Osteocyte (in vitro differentiated cells): ENCODE measurements around the gene NDUFAF3. TPM values are rescaled to one million over a fixed set of nuclear protein-coding genes. Genes with fewer than 3 reads are reported as not detected.

ENCODE experiments used
- DNase-seq: peaks from one replicate; pipeline ENCODE4 v3.0.0; 2021; ENCODE audit warnings: mixed read lengths; ENCODE audit not compliant: unreplicated experiment; ENCODE audit errors: extremely low spot score
- H3K27ac Mint-ChIP-seq: one replicate; pipeline ENCODE4 v1.8.0; 2021; ENCODE audit warnings: mild to moderate bottlenecking, mixed read lengths; ENCODE audit not compliant: unreplicated experiment
- H3K27me3 Mint-ChIP-seq: one replicate; pipeline ENCODE4 v1.8.0; 2021; ENCODE audit warnings: mixed read lengths; ENCODE audit not compliant: unreplicated experiment
- H3K36me3 Mint-ChIP-seq: one replicate; pipeline ENCODE4 v1.8.0; 2021; ENCODE audit warnings: mixed read lengths; ENCODE audit not compliant: unreplicated experiment
- H3K4me1 Mint-ChIP-seq: one replicate; pipeline ENCODE4 v1.8.0; 2021; ENCODE audit warnings: mixed read lengths; ENCODE audit not compliant: unreplicated experiment
- H3K4me3 Mint-ChIP-seq: one replicate; pipeline ENCODE4 v1.8.0; 2021; ENCODE audit warnings: mild to moderate bottlenecking, moderate library complexity, mixed read lengths; ENCODE audit not compliant: unreplicated experiment
- H3K9me3 Mint-ChIP-seq: one replicate; pipeline ENCODE4 v1.8.0; 2021; ENCODE audit warnings: mixed read lengths; ENCODE audit not compliant: unreplicated experiment
- CTCF ChIP-seq: fragments of 200-600 bp; sonication (generic); IDR thresholded peaks from 2 replicates; pipeline ENCODE4 v1.5.0; 2021; ENCODE audit warnings: antibody characterized with exemption, mild to moderate bottlenecking, moderate library complexity
- total RNA-seq: library from RNA; stranded (reverse); gene quantifications from 2 replicates; pipeline ENCODE4 v1.2.1, GENCODE V29; 2021

NDUFAF3 gene
- total RNA-seq, 1 donor from 2014 or later, result 69.1 TPM

DNA sequence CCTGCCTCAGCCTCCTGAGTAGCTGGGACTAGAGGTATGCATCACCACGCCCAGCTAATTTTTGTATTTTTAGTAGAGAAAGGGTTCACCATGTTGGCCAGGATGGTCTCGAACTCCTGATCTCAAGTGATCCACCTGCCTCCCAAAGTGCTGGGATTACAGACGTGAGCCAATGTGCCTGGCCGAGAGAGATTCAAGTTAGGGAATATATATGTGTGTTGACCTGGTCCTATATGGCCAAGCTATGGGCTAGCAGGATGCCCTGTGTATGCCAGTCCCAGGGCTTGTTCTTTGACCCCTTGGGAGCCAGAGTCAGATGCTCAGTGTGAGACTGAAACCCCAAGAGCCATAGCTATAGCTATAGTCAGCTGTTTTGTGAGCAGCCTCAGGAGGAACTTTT, 1.9 kb downstream of the NDUFAF3 start:
- DNase-seq, result no peak
- Mint-ChIP-seq H3K36me3 (peaks cover 30% of the 10 kb centered on the region), H3K27ac (no peak overlapping the region), H3K9me3 (no peaks in the 10 kb centered on the region), H3K4me3 (peak overlapping the region; percentile 90), H3K4me1 (peaks cover 39% of the 10 kb centered on the region), H3K27me3 (no peaks in the 10 kb centered on the region)
- TF ChIP-seq CTCF, result no peak

GRCh38 chr3:49024449-49024848, 2.5 kb downstream of the NDUFAF3 start:
- Mint-ChIP-seq H3K4me1 (peaks cover 35% of the 10 kb centered on the region), H3K4me3 (no peak overlapping the region), H3K9me3 (no peaks in the 10 kb centered on the region), H3K27ac (no peak overlapping the region), H3K36me3 (peaks cover 30% of the 10 kb centered on the region), H3K27me3 (no peaks in the 10 kb centered on the region)
- DNase-seq, result no peak
- TF ChIP-seq CTCF, result no peak

DNA sequence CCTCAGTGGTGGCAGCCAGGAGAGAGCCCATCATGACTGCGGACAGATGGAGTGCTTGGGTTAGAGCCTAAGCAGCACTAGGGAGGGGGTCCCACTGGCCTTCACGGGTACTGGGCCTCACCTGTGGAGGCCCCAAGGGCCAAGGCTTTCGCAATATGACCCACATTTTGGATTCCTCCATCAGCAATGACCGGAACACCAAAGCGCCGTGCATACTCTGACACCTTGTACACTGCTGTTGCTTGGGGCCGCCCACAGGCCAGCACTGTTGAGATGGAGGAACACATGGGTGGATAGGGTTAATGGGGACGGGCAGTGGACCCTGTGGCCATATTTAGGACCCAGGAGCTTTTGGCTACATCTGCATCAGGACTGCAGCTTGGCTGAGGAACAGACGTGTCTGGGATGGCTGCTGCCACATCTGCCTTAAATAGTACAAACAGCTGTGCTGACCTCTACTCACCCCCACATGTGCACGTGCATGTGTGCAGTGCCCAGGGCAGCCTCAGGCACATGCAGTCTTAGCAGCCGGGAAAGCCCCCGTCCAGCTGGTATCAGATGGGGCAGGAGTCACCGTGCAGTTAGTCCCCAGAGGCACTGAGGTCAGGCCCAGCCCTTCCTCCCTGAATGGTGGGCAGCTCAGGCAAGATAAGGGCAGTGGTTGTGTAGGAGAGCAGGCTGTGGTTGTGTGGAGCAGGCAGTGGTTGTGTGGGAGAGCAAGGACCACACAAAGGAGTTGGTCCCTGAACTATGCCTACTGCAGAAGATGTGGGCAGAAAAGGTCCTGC, 3.3 kb downstream of the NDUFAF3 start:
- DNase-seq, result no peak
- no peak for TF ChIP-seq CTCF
- Mint-ChIP-seq H3K4me3 (no peak overlapping the region), H3K36me3 (peaks cover 30% of the 10 kb centered on the region), H3K27ac (no peak overlapping the region), H3K27me3 (no peaks in the 10 kb centered on the region), H3K4me1 (peaks cover 33% of the 10 kb centered on the region), H3K9me3 (no peaks in the 10 kb centered on the region)

- DNase-seq, result no peak
- Mint-ChIP-seq H3K4me3 (no peak overlapping the region), H3K27me3 (no peaks in the 10 kb centered on the region), H3K36me3 (peaks cover 30% of the 10 kb centered on the region), H3K27ac (no peak overlapping the region), H3K9me3 (no peaks in the 10 kb centered on the region), H3K4me1 (peaks cover 31% of the 10 kb centered on the region)
- no peak for TF ChIP-seq CTCF
Observed at GRCh38 chr3:49025793-49026520, 4.0 kb downstream of the NDUFAF3 start.

DNA sequence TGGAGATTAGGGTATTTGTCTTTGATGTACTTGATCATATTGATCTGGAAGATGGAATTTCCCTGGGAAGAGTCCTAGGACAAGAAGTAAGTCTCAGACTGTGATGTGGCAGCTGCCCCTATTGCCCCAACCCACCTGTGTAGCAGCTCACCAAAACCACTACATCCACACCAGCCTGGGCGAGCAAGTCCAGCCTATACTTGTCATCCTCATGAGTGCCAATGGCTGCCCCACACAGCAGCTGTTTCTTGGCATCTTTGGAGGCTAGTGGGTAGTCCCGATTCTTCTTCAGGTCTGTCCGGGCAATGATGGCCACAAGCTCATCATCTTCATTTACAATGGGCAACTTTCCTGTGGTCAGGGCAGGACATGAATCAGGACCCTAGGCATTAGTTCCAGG, 4.6 kb downstream of the NDUFAF3 start:
- Mint-ChIP-seq H3K36me3 (peaks cover 33% of the 10 kb centered on the region), H3K4me3 (no peak overlapping the region), H3K27ac (no peak overlapping the region), H3K4me1 (peaks cover 31% of the 10 kb centered on the region), H3K9me3 (no peaks in the 10 kb centered on the region), H3K27me3 (no peaks in the 10 kb centered on the region)
- TF ChIP-seq CTCF, result no peak
- no peak for DNase-seq
